SK-N-SH treated with all-trans-retinoic acid at 6 μM for 48 hours (cell line): ENCODE data around the gene TEX54.
"Not testable (repeated sequence)": the region's sequence is repeated elsewhere in the genome, so short reads cannot be mapped to it uniquely, and the experiment has no call there.

Experiments
- ATAC-seq: fragments of 200-7000 bp; cut with Tn5 transposase; 3 replicates; pipeline ENCODE4 v1.9.1; 2020; ENCODE audit warnings: mild to moderate bottlenecking, moderate library complexity
- ARNTL ChIP-seq: fragments of 450-650 bp; formaldehyde crosslinking; IDR thresholded peaks from 2 replicates; pipeline ENCODE4 v1.5.0; 2020; ENCODE audit warnings: low read depth, mild to moderate bottlenecking, moderate library complexity, borderline replicate concordance
- BACH2 ChIP-seq: fragments of 250-450 bp; sonication (Bioruptor Pico); IDR thresholded peaks from 2 replicates; pipeline ENCODE4 v1.9.0; 2021; ENCODE audit warnings: mild to moderate bottlenecking, borderline replicate concordance
- CREB5 ChIP-seq: fragments of 250-450 bp; sonication (Bioruptor Pico); IDR thresholded peaks from 2 replicates; pipeline ENCODE4 v1.5.1; 2020; ENCODE audit warnings: low read depth, mild to moderate bottlenecking, moderate library complexity
- ESRRG ChIP-seq: fragments of 250-450 bp; sonication (Bioruptor Pico); IDR thresholded peaks from 2 replicates; pipeline ENCODE4 v1.6.1; 2021; ENCODE audit warnings: mild to moderate bottlenecking
- GLIS3 ChIP-seq: fragments of 250-450 bp; sonication (Bioruptor Pico); IDR thresholded peaks from 2 replicates; pipeline ENCODE4 v1.5.0; 2020; ENCODE audit warnings: mild to moderate bottlenecking, moderate library complexity
- ISL1 ChIP-seq: fragments of 250-450 bp; sonication (Bioruptor Pico); IDR thresholded peaks from 2 replicates; pipeline ENCODE4 v2.1.2; 2022; ENCODE audit warnings: mild to moderate bottlenecking, moderate library complexity
- OSR1 ChIP-seq: fragments of 250-450 bp; sonication (Bioruptor Pico); IDR thresholded peaks from 2 replicates; pipeline ENCODE4 v1.8.0; 2022; ENCODE audit warnings: moderate library complexity, mild to moderate bottlenecking, inconsistent platforms
- PATZ1 ChIP-seq: fragments of 250-450 bp; sonication (Bioruptor Pico); IDR thresholded peaks from 2 replicates; pipeline ENCODE4 v1.8.0; 2020; ENCODE audit warnings: mild to moderate bottlenecking, moderate library complexity, borderline replicate concordance
- PPARA ChIP-seq: fragments of 250-450 bp; sonication (Bioruptor Pico); IDR thresholded peaks from 2 replicates; pipeline ENCODE4 v1.5.0; 2020; ENCODE audit warnings: mild to moderate bottlenecking, borderline replicate concordance
- RARB ChIP-seq: fragments of 250-450 bp; sonication (Bioruptor Pico); IDR thresholded peaks from 2 replicates; pipeline ENCODE4 v1.8.0; 2021; ENCODE audit warnings: mild to moderate bottlenecking, moderate library complexity
- SNAI2 ChIP-seq: fragments of 250-450 bp; sonication (Bioruptor Pico); IDR thresholded peaks from 2 replicates; pipeline ENCODE4 v1.5.0; 2020; ENCODE audit warnings: mild to moderate bottlenecking, moderate library complexity
- TCF4 ChIP-seq: fragments of 250-450 bp; sonication (Bioruptor Pico); IDR thresholded peaks from 2 replicates; pipeline ENCODE4 v1.8.0; 2021; ENCODE audit warnings: mild to moderate bottlenecking, moderate library complexity, borderline replicate concordance
- TOX ChIP-seq: fragments of 250-450 bp; sonication (Bioruptor Pico); IDR thresholded peaks from 2 replicates; pipeline ENCODE4 v1.8.0; 2021; ENCODE audit warnings: mild to moderate bottlenecking, moderate library complexity, borderline replicate concordance
- TSHZ2 ChIP-seq: fragments of 250-450 bp; sonication (Bioruptor Pico); IDR thresholded peaks from 2 replicates; pipeline ENCODE4 v1.5.0; 2020; ENCODE audit warnings: mild to moderate bottlenecking, moderate library complexity
- ZFP30 ChIP-seq: fragments of 450-650 bp; formaldehyde crosslinking; IDR thresholded peaks from 2 replicates; pipeline ENCODE4 v1.5.0; 2022; ENCODE audit warnings: mild to moderate bottlenecking, moderate library complexity
- ZNF70 ChIP-seq: fragments of 450-650 bp; formaldehyde crosslinking; IDR thresholded peaks from 2 replicates; pipeline ENCODE4 v1.5.0; 2020; ENCODE audit warnings: mild to moderate bottlenecking, moderate library complexity
- ZNF8 ChIP-seq: fragments of 450-650 bp; formaldehyde crosslinking; IDR thresholded peaks from 2 replicates; pipeline ENCODE4 v1.5.0; 2020; ENCODE audit warnings: mild to moderate bottlenecking, moderate library complexity
- TF ChIP-seq, protein P1 (sequence below): fragments of 250-450 bp; sonication (Bioruptor Pico); IDR thresholded peaks from 2 replicates; pipeline ENCODE4 v1.8.0; 2021; ENCODE audit warnings: low read depth, mild to moderate bottlenecking, moderate library complexity, borderline replicate concordance
- TF ChIP-seq, protein P2 (sequence below): fragments of 250-450 bp; sonication (Bioruptor Pico); IDR thresholded peaks from 2 replicates; pipeline ENCODE4 v1.5.1; 2021; ENCODE audit warnings: mild to moderate bottlenecking, moderate library complexity

TEX54 gene

DNA sequence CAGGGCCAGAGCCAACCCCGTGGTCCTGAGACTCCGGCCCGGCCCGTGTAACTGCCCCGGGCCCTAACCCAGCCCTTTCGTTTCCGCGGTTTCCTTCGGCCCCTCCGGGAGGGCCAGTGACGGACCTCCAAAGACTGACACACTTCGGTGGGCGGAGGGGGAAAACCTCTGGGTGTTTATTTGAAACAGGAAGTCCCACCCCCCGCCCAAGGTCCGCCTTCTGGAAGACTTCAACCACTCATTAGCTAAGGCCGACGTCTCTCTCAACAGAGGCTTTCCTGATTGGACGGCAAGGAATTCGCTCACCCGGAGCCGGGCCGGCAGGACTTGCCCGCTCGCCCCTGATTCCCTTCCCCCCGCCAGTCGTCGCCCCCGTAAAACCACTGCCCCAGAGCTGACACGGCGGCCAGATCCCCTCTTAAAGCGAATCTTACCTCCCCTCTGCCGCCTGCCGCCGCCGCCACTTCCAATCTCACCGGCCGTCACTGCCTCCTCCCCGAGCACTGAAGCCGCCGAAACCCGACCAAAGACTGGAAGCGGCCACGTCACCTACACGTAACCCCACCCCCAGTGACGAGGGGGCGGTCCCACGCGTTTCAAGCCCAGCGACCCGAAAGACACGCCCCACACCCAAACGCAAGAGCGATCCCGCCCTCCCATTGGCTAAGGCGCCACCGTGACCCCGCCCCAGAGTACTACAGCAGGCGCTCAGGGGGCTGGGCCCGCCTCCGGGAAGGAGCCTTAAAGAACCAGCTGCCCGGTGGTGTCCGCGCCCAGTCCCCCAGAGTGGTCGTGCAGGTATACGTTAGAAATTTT is 913 bp downstream of the TEX54 start, which contains the start of gene STX5:
Gene STX5 (minus strand): TSS at position 532 of the 816 bp plus-strand sequence. CDS start 808 bp downstream, outside the sequence.
- ATAC-seq, result peak; percentile 93
- TF ChIP-seq ESRRG, result no peak
- TF ChIP-seq RARB (CRISPR knock-in tag), result no peak
- TF ChIP-seq PATZ1 (CRISPR knock-in tag), result 0 out of 2 replicates have a peak, but pooled peaks have one; percentile 30
- no peak for TF ChIP-seq ARNTL (CRISPR knock-in tag)

GRCh38 chr11:62830904-62831519 is 1.6 kb downstream of the TEX54 start:
- ATAC-seq, result peak; percentile 19; the same call in 2 of the 3 replicates
- no peak for TF ChIP-seq ZNF8 (CRISPR knock-in tag)
- TF ChIP-seq, protein P1, sequence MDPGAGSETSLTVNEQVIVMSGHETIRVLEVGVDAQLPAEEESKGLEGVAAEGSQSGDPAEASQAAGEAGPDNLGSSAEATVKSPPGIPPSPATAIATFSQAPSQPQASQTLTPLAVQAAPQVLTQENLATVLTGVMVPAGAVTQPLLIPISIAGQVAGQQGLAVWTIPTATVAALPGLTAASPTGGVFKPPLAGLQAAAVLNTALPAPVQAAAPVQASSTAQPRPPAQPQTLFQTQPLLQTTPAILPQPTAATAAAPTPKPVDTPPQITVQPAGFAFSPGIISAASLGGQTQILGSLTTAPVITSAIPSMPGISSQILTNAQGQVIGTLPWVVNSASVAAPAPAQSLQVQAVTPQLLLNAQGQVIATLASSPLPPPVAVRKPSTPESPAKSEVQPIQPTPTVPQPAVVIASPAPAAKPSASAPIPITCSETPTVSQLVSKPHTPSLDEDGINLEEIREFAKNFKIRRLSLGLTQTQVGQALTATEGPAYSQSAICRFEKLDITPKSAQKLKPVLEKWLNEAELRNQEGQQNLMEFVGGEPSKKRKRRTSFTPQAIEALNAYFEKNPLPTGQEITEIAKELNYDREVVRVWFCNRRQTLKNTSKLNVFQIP (CRISPR knock-in tag), result peak; percentile 26; the same call in 1 of the 2 replicates

DNA sequence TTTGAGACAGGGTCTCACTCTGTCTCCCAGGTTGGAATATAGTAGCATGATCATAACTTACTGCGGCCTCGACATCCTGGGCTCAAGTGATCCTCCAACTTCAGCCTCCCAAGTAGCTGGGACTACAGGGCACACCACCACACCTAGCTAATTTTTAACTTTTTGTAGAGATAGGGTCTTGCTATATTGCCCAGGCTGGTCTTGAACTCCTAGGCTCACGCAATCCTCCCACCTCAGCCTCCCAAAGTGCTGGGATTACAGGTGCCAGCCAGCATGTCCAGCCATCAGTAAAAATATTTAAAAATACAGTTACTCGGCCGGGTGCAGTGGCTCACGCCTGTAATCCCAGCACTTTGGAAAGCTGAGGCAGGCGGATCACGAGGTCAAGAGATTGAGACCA is 4.5 kb downstream of the TEX54 start:
- not testable (repeated sequence) for ATAC-seq

GRCh38 chr11:62823677-62824076 is 9.0 kb downstream of the TEX54 start:
- ATAC-seq, result no peak
- TF ChIP-seq ARNTL (CRISPR knock-in tag), result no peak
- TF ChIP-seq GLIS3 (CRISPR knock-in tag), result no peak
- no peak for TF ChIP-seq PPARA
- TF ChIP-seq BACH2 (CRISPR knock-in tag), result no peak
- TF ChIP-seq ZNF70 (CRISPR knock-in tag), result no peak

GRCh38 chr11:62817129-62817528 is 15.5 kb downstream of the TEX54 start:
- no peak for ATAC-seq
- TF ChIP-seq, protein P2, sequence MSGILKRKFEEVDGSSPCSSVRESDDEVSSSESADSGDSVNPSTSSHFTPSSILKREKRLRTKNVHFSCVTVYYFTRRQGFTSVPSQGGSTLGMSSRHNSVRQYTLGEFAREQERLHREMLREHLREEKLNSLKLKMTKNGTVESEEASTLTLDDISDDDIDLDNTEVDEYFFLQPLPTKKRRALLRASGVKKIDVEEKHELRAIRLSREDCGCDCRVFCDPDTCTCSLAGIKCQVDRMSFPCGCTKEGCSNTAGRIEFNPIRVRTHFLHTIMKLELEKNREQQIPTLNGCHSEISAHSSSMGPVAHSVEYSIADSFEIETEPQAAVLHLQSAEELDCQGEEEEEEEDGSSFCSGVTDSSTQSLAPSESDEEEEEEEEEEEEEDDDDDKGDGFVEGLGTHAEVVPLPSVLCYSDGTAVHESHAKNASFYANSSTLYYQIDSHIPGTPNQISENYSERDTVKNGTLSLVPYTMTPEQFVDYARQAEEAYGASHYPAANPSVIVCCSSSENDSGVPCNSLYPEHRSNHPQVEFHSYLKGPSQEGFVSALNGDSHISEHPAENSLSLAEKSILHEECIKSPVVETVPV (CRISPR knock-in tag), result no peak
- TF ChIP-seq TOX (CRISPR knock-in tag) (no peak), ZNF70 (CRISPR knock-in tag) (no peak), CREB5 (CRISPR knock-in tag) (no peak), ARNTL (CRISPR knock-in tag) (no peak), TCF4 (CRISPR knock-in tag) (no peak), OSR1 (CRISPR knock-in tag) (no peak), PATZ1 (CRISPR knock-in tag) (no peak), ZFP30 (CRISPR knock-in tag) (no peak), TSHZ2 (CRISPR knock-in tag) (no peak), PPARA (no peak), RARB (CRISPR knock-in tag) (no peak), ISL1 (CRISPR knock-in tag) (no peak), GLIS3 (CRISPR knock-in tag) (no peak), SNAI2 (CRISPR knock-in tag) (no peak), BACH2 (CRISPR knock-in tag) (no peak)
- TF ChIP-seq, protein P1 (CRISPR knock-in tag), result no peak
